HFFc6 (cell line): ENCODE data around the gene HRH1. TPM values are rescaled to one million over a fixed set of nuclear protein-coding genes. Genes with fewer than 3 reads are reported as not detected.

Experiments used
- DNase-seq: peaks from one replicate; pipeline ENCODE4 v3.0.0-alpha.2; 2018
- H3K27ac Mint-ChIP-seq: 2 replicates; pipeline ENCODE4 v1.8.0; 2020; ENCODE audit warnings: mild to moderate bottlenecking, mixed read lengths
- H3K27me3 Mint-ChIP-seq: 2 replicates; pipeline ENCODE4 v1.8.0; 2021; ENCODE audit warnings: mild to moderate bottlenecking, moderate library complexity, mixed read lengths; ENCODE audit not compliant: insufficient read depth
- H3K36me3 Mint-ChIP-seq: 2 replicates; pipeline ENCODE4 v1.8.0; 2021; ENCODE audit warnings: low read depth, mixed read lengths
- H3K4me1 Mint-ChIP-seq: 2 replicates; pipeline ENCODE4 v1.8.0; 2020; ENCODE audit warnings: low read depth, mixed read lengths
- H3K4me3 Mint-ChIP-seq: 2 replicates; pipeline ENCODE4 v1.8.0; 2020; ENCODE audit warnings: mild to moderate bottlenecking, moderate library complexity, mixed read lengths
- H3K9me3 Mint-ChIP-seq: 2 replicates; pipeline ENCODE4 v1.8.0; 2020; ENCODE audit warnings: mild to moderate bottlenecking, mixed read lengths
- CTCF ChIP-seq: fragments of 200-600 bp; sonication (generic); IDR thresholded peaks from 2 replicates; pipeline ENCODE4 v1.5.0; 2021; ENCODE audit warnings: antibody characterized with exemption, mild to moderate bottlenecking
- total RNA-seq, 6 experiments: library from RNA; stranded (reverse); fragmentation: NEBNext Ultra II Directional; extraction: Animal tissue kit (Norgen Biotek cat#: 25700); gene quantifications; 2 replicates in 1 of 6; 3 replicates in 5 of 6; pipeline ENCODE4 v1.2.3, GENCODE V29; 2021

Gene HRH1
- total RNA-seq, 6 experiments from 2014 or later: 4.9 to 8.4 (median 6.4) TPM

- no peak overlapping the region for H3K27ac Mint-ChIP-seq
- peaks cover 24% of the 10 kb centered on the region for H3K4me1 Mint-ChIP-seq
- H3K36me3 Mint-ChIP-seq: peaks cover 61% of the 10 kb centered on the region
- H3K4me3 Mint-ChIP-seq: no peak overlapping the region
- H3K9me3 Mint-ChIP-seq: no peaks in the 10 kb centered on the region
- DNase-seq: no peak
- no peak for TF ChIP-seq CTCF
- no peaks in the 10 kb centered on the region for H3K27me3 Mint-ChIP-seq
These were observed 152.7 kb downstream of the HRH1 start for GRCh38 chr3:11306817-11307589.

DNA sequence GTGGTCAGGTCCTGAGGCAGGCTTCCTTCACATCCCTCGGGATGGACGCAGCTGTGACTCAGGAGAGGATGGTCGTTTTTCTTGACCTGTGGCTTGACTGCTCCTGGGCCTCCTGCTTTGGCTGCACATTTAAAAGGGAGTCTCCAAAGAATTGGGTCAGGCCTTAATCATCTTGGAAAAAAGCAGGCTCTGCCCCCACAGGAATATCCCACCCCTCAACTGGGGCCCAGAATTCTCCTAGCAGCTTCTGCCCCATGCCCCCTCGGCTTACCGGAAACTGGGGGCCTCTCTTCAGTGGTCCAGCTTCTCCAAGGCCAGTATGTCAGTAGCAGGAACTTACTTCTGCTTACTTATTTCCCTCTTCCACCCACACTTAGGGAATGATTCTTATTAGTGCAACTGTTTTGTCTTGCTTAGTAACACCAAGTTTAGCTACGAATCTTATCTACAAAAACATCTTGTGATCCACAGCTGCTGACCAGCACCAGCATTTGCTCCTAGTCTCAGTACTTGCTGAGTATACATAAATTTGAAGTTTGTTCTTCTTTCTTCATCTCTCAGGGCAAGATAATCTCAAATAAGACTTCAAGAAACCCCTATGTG, 153.6 kb downstream of the HRH1 start:
- Mint-ChIP-seq H3K36me3 (peaks cover 53% of the 10 kb centered on the region), H3K9me3 (no peaks in the 10 kb centered on the region), H3K4me3 (no peak overlapping the region), H3K27me3 (no peaks in the 10 kb centered on the region), H3K27ac (no peak overlapping the region), H3K4me1 (peaks cover 24% of the 10 kb centered on the region)
- DNase-seq: no peak
- no peak for TF ChIP-seq CTCF

DNA sequence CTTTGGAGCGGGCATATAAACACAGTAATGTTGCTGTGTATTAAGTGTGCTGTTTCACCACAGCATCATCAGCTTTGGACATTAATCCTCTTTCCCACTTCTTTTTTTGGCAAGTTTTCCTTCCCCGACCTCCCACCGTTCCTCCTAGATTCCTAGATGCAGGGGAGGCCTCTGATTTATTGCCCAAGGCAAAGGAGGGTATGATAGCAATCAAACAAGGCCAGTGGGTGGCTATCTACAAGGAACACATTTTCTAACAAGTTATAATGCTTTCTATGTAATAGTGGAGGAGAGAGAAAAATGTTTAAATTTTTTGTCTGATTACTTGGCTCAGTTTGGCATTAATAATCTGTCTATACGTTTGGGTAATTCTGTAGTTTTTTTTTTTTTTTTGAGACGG, 156.0 kb downstream of the HRH1 start:
- no peaks in the 10 kb centered on the region for H3K27me3 Mint-ChIP-seq
- H3K4me1 Mint-ChIP-seq: peaks cover 17% of the 10 kb centered on the region
- no peak overlapping the region for H3K27ac Mint-ChIP-seq
- DNase-seq: no peak
- TF ChIP-seq CTCF: no peak
- no peak overlapping the region for H3K4me3 Mint-ChIP-seq
- H3K36me3 Mint-ChIP-seq: peaks cover 54% of the 10 kb centered on the region
- no peaks in the 10 kb centered on the region for H3K9me3 Mint-ChIP-seq

- no peak overlapping the region for H3K4me3 Mint-ChIP-seq
- no peaks in the 10 kb centered on the region for H3K27me3 Mint-ChIP-seq
- H3K36me3 Mint-ChIP-seq: peaks cover 52% of the 10 kb centered on the region
- no peak for DNase-seq
- H3K9me3 Mint-ChIP-seq: no peaks in the 10 kb centered on the region
- H3K27ac Mint-ChIP-seq: no peak overlapping the region
- no peaks in the 10 kb centered on the region for H3K4me1 Mint-ChIP-seq
- no peak for TF ChIP-seq CTCF
These were observed 157.9 kb downstream of the HRH1 start for GRCh38 chr3:11312166-11312565.

Other genes with a start within 250 kb of the HRH1 start
- gene SLC6A1, start 161.7 kb upstream of the HRH1 start, total RNA-seq: not detected
- gene ATG7, start 117.9 kb downstream of the HRH1 start, total RNA-seq: 10 to 100 TPM; 44.5 to 53.0 (median 49.3) TPM